Amniotic stem cell (primary cell): ENCODE results near the gene RAB11FIP3.
"Not testable (repeated sequence)": the region's sequence is repeated elsewhere in the genome, so short reads cannot be mapped to it uniquely, and the experiment has no call there.

Experiments
- DNase-seq: peaks from one replicate; lab custom pipeline; 2025; lab: John Stamatoyannopoulos, UW

RAB11FIP3 gene

GRCh38 chr16:467249-467871, 41.9 kb downstream of the RAB11FIP3 start:
- not testable (repeated sequence) for DNase-seq

GRCh38 chr16:468068-468821, 42.8 kb downstream of the RAB11FIP3 start:
- DNase-seq: no peak

GRCh38 chr16:469459-469858, 44.0 kb downstream of the RAB11FIP3 start:
- DNase-seq: not testable (repeated sequence)

- DNase-seq: no peak
Measured at GRCh38 chr16:470418-470817, 45.0 kb downstream of the RAB11FIP3 start.

- DNase-seq: no peak
Measured at GRCh38 chr16:471353-472198, 46.1 kb downstream of the RAB11FIP3 start.

GRCh38 chr16:472199-472504, 46.7 kb downstream of the RAB11FIP3 start:
- no peak for DNase-seq

- DNase-seq: no peak
Measured at GRCh38 chr16:473046-474043, 47.9 kb downstream of the RAB11FIP3 start.

GRCh38 chr16:474420-475122, 49.1 kb downstream of the RAB11FIP3 start:
- no peak for DNase-seq

- DNase-seq: no peak
Measured at GRCh38 chr16:476039-476438, 50.6 kb downstream of the RAB11FIP3 start.

GRCh38 chr16:477301-478157, 52.1 kb downstream of the RAB11FIP3 start:
- DNase-seq: no peak

GRCh38 chr16:478287-478686, 52.8 kb downstream of the RAB11FIP3 start:
- DNase-seq: not testable (repeated sequence)

- DNase-seq: no peak
Measured at GRCh38 chr16:482468-483185, 57.2 kb downstream of the RAB11FIP3 start.

- DNase-seq: no peak
Measured at GRCh38 chr16:483341-484075, 58.1 kb downstream of the RAB11FIP3 start.

GRCh38 chr16:489606-490005, 64.2 kb downstream of the RAB11FIP3 start:
- DNase-seq: no peak

- no peak for DNase-seq
Measured at GRCh38 chr16:490768-491167, 65.3 kb downstream of the RAB11FIP3 start.

- no peak for DNase-seq
Measured at GRCh38 chr16:491220-491919, 65.9 kb downstream of the RAB11FIP3 start.

- DNase-seq: no peak
Measured at GRCh38 chr16:492211-492875, 66.9 kb downstream of the RAB11FIP3 start.
